Glutamatergic neuron (in vitro differentiated cells): ENCODE measurements around the gene ZFHX3. TPM values are rescaled to one million over a fixed set of nuclear protein-coding genes. Genes with fewer than 3 reads are reported as not detected.

Experiments
- DNase-seq: peaks from one replicate; pipeline ENCODE4 v3.0.0; 2022
- H3K27ac Mint-ChIP-seq: one replicate; pipeline ENCODE4 v1.8.0; 2020; ENCODE audit warnings: mild to moderate bottlenecking, mixed read lengths, inconsistent platforms; ENCODE audit not compliant: unreplicated experiment
- H3K27me3 Mint-ChIP-seq: one replicate; pipeline ENCODE4 v1.8.0; 2020; ENCODE audit warnings: mild to moderate bottlenecking, moderate library complexity, mixed read lengths, inconsistent platforms; ENCODE audit not compliant: unreplicated experiment
- H3K36me3 Mint-ChIP-seq: one replicate; pipeline ENCODE4 v1.8.0; 2020; ENCODE audit warnings: mild to moderate bottlenecking, mixed read lengths, inconsistent platforms; ENCODE audit not compliant: unreplicated experiment
- H3K4me1 Mint-ChIP-seq: one replicate; pipeline ENCODE4 v1.8.0; 2020; ENCODE audit warnings: mild to moderate bottlenecking, low read depth, mixed read lengths, inconsistent platforms; ENCODE audit not compliant: unreplicated experiment
- H3K4me3 Mint-ChIP-seq: one replicate; pipeline ENCODE4 v1.8.0; 2020; ENCODE audit warnings: mild to moderate bottlenecking, mixed read lengths, inconsistent platforms; ENCODE audit not compliant: unreplicated experiment
- H3K9me3 Mint-ChIP-seq: one replicate; pipeline ENCODE4 v1.8.0; 2020; ENCODE audit warnings: mild to moderate bottlenecking, moderate library complexity, mixed read lengths, inconsistent platforms; ENCODE audit not compliant: unreplicated experiment
- CTCF ChIP-seq: fragments of 200-600 bp; sonication (generic); IDR thresholded peaks from one replicate; pipeline ENCODE4 v1.5.0; 2021; ENCODE audit not compliant: partially characterized antibody, unreplicated experiment
- total RNA-seq: library from RNA; stranded (reverse); fragmentation: NEBNext Ultra II Directional; extraction: Animal tissue kit (Norgen Biotek cat#: 25700); gene quantifications from one replicate; pipeline ENCODE4 v1.2.1, GENCODE V29; 2021; ENCODE audit not compliant: unreplicated experiment

The ZFHX3 gene
- total RNA-seq, 1 donor from 2014 or later, result 6.8 TPM

GRCh38 chr16:72739577-72739976 lies 308.4 kb downstream of the ZFHX3 start:
- H3K4me3 Mint-ChIP-seq, result no peak overlapping the region
- H3K9me3 Mint-ChIP-seq, result no peaks in the 10 kb centered on the region
- no peak for DNase-seq
- TF ChIP-seq CTCF, result no peak
- H3K27me3 Mint-ChIP-seq, result no peaks in the 10 kb centered on the region
- no peak overlapping the region for H3K27ac Mint-ChIP-seq
- H3K4me1 Mint-ChIP-seq, result no peaks in the 10 kb centered on the region
- H3K36me3 Mint-ChIP-seq, result no peaks in the 10 kb centered on the region

GRCh38 chr16:72736074-72736473 lies 311.9 kb downstream of the ZFHX3 start:
- no peak overlapping the region for H3K27ac Mint-ChIP-seq
- no peaks in the 10 kb centered on the region for H3K4me1 Mint-ChIP-seq
- H3K4me3 Mint-ChIP-seq, result no peak overlapping the region
- H3K9me3 Mint-ChIP-seq, result peaks cover 1% of the 10 kb centered on the region
- no peak for DNase-seq
- TF ChIP-seq CTCF, result no peak
- peaks cover 2% of the 10 kb centered on the region for H3K27me3 Mint-ChIP-seq
- H3K36me3 Mint-ChIP-seq, result peaks cover 5% of the 10 kb centered on the region
